ENCODE measurements around the gene TSEN2. TPM values are rescaled to one million over a fixed set of nuclear protein-coding genes. Genes with fewer than 3 reads are reported as not detected.

The TSEN2 gene
- total and polyA plus RNA-seq, 2 of the 13 experiments (the other 11 are each of a cell fraction or from before 2014, with no cell fraction given), result 11.0 to 17.3 TPM

GRCh38 chr3:12484198-12484982, at the start of gene TSEN2 (continued):
- TF ChIP-seq THAP9 (CRISPR knock-in tag; IDR thresholded peaks at IDR 0.05; ENCODE audit: borderline replicate concordance) (peak; percentile 89; the same call in 1 of the 2 replicates), ZBTB1 (CRISPR knock-in tag; IDR thresholded peaks at IDR 0.05; ENCODE audit: borderline replicate concordance) (peak; percentile 13; the same call in 1 of the 2 replicates), SALL2 (CRISPR knock-in tag; IDR thresholded peaks at IDR 0.05) (no peak), TBX2 (CRISPR knock-in tag; IDR thresholded peaks at IDR 0.05; ENCODE audit: borderline replicate concordance) (peak; percentile 61; the same call in 1 of the 2 replicates), IRF9 (CRISPR knock-in tag; IDR thresholded peaks at IDR 0.05; ENCODE audit: borderline replicate concordance) (no peak; the same call in 1 of the 2 replicates), ZNF660 (CRISPR knock-in tag; IDR thresholded peaks at IDR 0.05; ENCODE audit: borderline replicate concordance, low read depth) (no peak), FOXP4 (CRISPR knock-in tag; IDR thresholded peaks at IDR 0.05) (no peak), ATRX (CRISPR knock-in tag; IDR thresholded peaks at IDR 0.05; ENCODE audit: borderline replicate concordance) (no peak), ZNF180 (CRISPR knock-in tag; IDR thresholded peaks at IDR 0.05; ENCODE audit: borderline replicate concordance, low read depth) (no peak), NFRKB (IDR thresholded peaks at IDR 0.05) (no peak), HNF1B (CRISPR knock-in tag; IDR thresholded peaks at IDR 0.05) (no peak), ZNF652 (CRISPR knock-in tag; IDR thresholded peaks at IDR 0.05; ENCODE audit: borderline replicate concordance, low read depth) (no peak), ZNF891 (CRISPR knock-in tag; IDR thresholded peaks at IDR 0.05) (peak; percentile 11; the same call in 1 of the 2 replicates)
